K562 (cell line): Measurements from ENCODE around the gene CCDC85B. TPM values are rescaled to one million over a fixed set of nuclear protein-coding genes. Genes with fewer than 3 reads are reported as not detected.
A peak's percentile ranks its signal among the peaks of the same experiment; 100 is the strongest.

Experiments
- CC2D1A ChIP-seq: fragments of 450-650 bp; IDR thresholded peaks from 2 replicates; pipeline ENCODE4 v1.6.1; 2017; ENCODE audit warnings: mild to moderate bottlenecking
- CREM ChIP-seq: IDR thresholded peaks from 2 replicates; pipeline ENCODE4 v1.6.1; 2014; ENCODE audit warnings: antibody characterized with exemption, low read depth
- DMBX1 ChIP-seq: fragments of 250-450 bp; sonication (Bioruptor Pico); IDR thresholded peaks from 2 replicates; pipeline ENCODE4 v1.8.0; 2022; ENCODE audit warnings: inconsistent platforms, mild to moderate bottlenecking, moderate library complexity, borderline replicate concordance
- NFATC3 ChIP-seq: fragments of 450-650 bp; IDR thresholded peaks from 2 replicates; pipeline ENCODE4 v1.6.1; 2017; ENCODE audit warnings: mild to moderate bottlenecking
- NR4A1 ChIP-seq, 2 experiments: fragments of 250-450 bp in 1 of 2; fragments of 450-650 bp in 1 of 2; sonication (Bioruptor Pico) in 1 of 2; IDR thresholded peaks; 2 replicates each; pipeline versions ENCODE4 v1.4.0 to v1.6.1; 2016 to 2020; ENCODE audit warnings: mild to moderate bottlenecking in 2 of 2, missing compliant biosample characterization in 1 of 2, missing genetic modification characterization in 1 of 2, moderate library complexity in 1 of 2
- SMARCE1 ChIP-seq: fragments of 450-650 bp; IDR thresholded peaks from 2 replicates; pipeline ENCODE4 v1.7.1; 2016; ENCODE audit warnings: mild to moderate bottlenecking
- U2AF1 ChIP-seq: fragments of 200-400 bp; formaldehyde crosslinking; optimal IDR thresholded peaks from 2 replicates; pipeline ENCODE3; 2017; ENCODE audit warnings: mild to moderate bottlenecking, low read depth, low read length, moderate library complexity
- XRCC4 ChIP-seq: IDR thresholded peaks from one replicate; pipeline ENCODE4 v1.6.1; 2011; ENCODE audit not compliant: insufficient read depth, insufficient read length; ENCODE audit errors: extremely low read depth
- ZFP1 ChIP-seq: fragments of 450-650 bp; formaldehyde crosslinking; IDR thresholded peaks from 2 replicates; pipeline ENCODE4 v1.4.0; 2020; ENCODE audit warnings: mild to moderate bottlenecking, mixed read lengths
- ZNF583 ChIP-seq: fragments of 250-450 bp; sonication (Bioruptor Pico); IDR thresholded peaks from 2 replicates; pipeline ENCODE4 v1.4.0; 2020
- ZNF699 ChIP-seq: fragments of 250-450 bp; sonication (Bioruptor Pico); IDR thresholded peaks from 2 replicates; pipeline ENCODE4 v1.8.0; 2021; ENCODE audit warnings: mild to moderate bottlenecking, moderate library complexity; ENCODE audit not compliant: insufficient replicate concordance
- polyA plus RNA-seq, 8 experiments: library from polyadenylated mRNA; depleted of rRNA in 4 of 8; stranded (reverse) in 5 of 8; unstranded in 3 of 8; fragments of >200 nt; fragmentation: Nextera tagmentation in 2 of 8; fragmentation: Illumina TruSeq in 1 of 8; extraction: Ambion mirVana in 2 of 8; extraction: Trizol in 1 of 8; gene quantifications; 2 replicates each; pipeline versions ENCODE4 v1.2.1 to v1.2.3, GENCODE V29; 2011 to 2014; ENCODE audit warnings: inconsistent platforms in 1 of 8, missing spikeins in 1 of 8
- total RNA-seq, 7 experiments: library from RNA; depleted of rRNA in 6 of 7; stranded (reverse); fragments of >200 nt in 6 of 7; fragmentation: Illumina TruSeq in 2 of 7; extraction: Trizol in 2 of 7; gene quantifications; 2 replicates each; pipeline versions ENCODE4 v1.2.1 to v1.2.3, GENCODE V29; 2011 to 2021; ENCODE audit warnings: low replicate concordance in 1 of 7
- TF ChIP-seq, protein P1 (sequence below): sonication (generic); formaldehyde crosslinking; IDR thresholded peaks from 2 replicates; pipeline ENCODE4 v1.8.0; 2022; ENCODE audit warnings: missing genetic modification reagents, mild to moderate bottlenecking, moderate library complexity, borderline replicate concordance
- TF ChIP-seq, protein P2 (sequence below): sonication (generic); formaldehyde crosslinking; IDR thresholded peaks from 2 replicates; pipeline ENCODE4 v1.8.1; 2023; ENCODE audit warnings: mild to moderate bottlenecking, missing genetic modification reagents
- TF ChIP-seq, protein P3 (sequence below): fragments of 450-650 bp; IDR thresholded peaks from 2 replicates; pipeline ENCODE4 v1.7.1; 2018; ENCODE audit warnings: mild to moderate bottlenecking, low read depth; ENCODE audit not compliant: partially characterized antibody
- TF ChIP-seq, protein P4 (sequence below), 2 experiments: fragments of 200-800 bp in 1 of 2; sonication (Bioruptor generic) in 1 of 2; sonication (generic) in 1 of 2; formaldehyde crosslinking in 1 of 2; IDR thresholded peaks in 1 of 2; conservative IDR thresholded peaks in 1 of 2; 2 replicates each; pipeline versions ENCODE4 v1.5.0 to v1.6.1; 2016 to 2020; ENCODE audit warnings: missing compliant biosample characterization in 1 of 2, missing genetic modification characterization in 1 of 2, missing genetic modification reagents in 1 of 2
- TF ChIP-seq, protein P5 (sequence below): fragments of 450-650 bp; IDR thresholded peaks from 2 replicates; pipeline ENCODE4 v1.6.1; 2017; ENCODE audit warnings: antibody characterized with exemption, mild to moderate bottlenecking

The CCDC85B gene
- total and polyA plus RNA-seq, 9 of the 15 experiments (the other 6 are each of a cell fraction or from before 2014, with no cell fraction given): 0.14 to 138 (median 6.2) TPM

DNA sequence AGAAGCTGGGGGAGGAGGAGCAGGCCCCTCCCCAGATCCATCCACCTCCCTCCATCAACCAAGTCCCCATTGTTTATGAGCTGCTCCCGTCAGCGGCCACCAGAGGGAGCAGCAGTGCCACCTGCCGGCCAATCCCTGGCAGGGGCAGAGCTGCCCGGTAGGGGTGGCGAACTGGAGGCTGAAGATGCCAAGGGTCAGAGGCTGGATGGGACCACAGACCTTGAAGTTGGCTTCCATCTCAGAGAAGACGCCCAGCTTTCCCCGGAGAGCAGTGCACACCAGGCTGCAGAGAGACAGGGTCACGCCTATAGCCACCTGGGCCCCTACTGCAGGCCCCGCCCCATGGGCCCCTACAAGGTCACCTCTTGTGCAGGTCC is 5.8 kb upstream of the CCDC85B start (continued):
- TF ChIP-seq, protein P1, sequence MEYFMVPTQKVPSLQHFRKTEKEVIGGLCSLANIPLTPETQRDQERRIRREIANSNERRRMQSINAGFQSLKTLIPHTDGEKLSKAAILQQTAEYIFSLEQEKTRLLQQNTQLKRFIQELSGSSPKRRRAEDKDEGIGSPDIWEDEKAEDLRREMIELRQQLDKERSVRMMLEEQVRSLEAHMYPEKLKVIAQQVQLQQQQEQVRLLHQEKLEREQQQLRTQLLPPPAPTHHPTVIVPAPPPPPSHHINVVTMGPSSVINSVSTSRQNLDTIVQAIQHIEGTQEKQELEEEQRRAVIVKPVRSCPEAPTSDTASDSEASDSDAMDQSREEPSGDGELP (CRISPR knock-in tag): peak; percentile 80
- TF ChIP-seq DMBX1 (CRISPR knock-in tag): no peak
- TF ChIP-seq ZNF699: no peak
- TF ChIP-seq, protein P2, sequence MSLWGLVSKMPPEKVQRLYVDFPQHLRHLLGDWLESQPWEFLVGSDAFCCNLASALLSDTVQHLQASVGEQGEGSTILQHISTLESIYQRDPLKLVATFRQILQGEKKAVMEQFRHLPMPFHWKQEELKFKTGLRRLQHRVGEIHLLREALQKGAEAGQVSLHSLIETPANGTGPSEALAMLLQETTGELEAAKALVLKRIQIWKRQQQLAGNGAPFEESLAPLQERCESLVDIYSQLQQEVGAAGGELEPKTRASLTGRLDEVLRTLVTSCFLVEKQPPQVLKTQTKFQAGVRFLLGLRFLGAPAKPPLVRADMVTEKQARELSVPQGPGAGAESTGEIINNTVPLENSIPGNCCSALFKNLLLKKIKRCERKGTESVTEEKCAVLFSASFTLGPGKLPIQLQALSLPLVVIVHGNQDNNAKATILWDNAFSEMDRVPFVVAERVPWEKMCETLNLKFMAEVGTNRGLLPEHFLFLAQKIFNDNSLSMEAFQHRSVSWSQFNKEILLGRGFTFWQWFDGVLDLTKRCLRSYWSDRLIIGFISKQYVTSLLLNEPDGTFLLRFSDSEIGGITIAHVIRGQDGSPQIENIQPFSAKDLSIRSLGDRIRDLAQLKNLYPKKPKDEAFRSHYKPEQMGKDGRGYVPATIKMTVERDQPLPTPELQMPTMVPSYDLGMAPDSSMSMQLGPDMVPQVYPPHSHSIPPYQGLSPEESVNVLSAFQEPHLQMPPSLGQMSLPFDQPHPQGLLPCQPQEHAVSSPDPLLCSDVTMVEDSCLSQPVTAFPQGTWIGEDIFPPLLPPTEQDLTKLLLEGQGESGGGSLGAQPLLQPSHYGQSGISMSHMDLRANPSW: no peak
- TF ChIP-seq, protein P3, sequence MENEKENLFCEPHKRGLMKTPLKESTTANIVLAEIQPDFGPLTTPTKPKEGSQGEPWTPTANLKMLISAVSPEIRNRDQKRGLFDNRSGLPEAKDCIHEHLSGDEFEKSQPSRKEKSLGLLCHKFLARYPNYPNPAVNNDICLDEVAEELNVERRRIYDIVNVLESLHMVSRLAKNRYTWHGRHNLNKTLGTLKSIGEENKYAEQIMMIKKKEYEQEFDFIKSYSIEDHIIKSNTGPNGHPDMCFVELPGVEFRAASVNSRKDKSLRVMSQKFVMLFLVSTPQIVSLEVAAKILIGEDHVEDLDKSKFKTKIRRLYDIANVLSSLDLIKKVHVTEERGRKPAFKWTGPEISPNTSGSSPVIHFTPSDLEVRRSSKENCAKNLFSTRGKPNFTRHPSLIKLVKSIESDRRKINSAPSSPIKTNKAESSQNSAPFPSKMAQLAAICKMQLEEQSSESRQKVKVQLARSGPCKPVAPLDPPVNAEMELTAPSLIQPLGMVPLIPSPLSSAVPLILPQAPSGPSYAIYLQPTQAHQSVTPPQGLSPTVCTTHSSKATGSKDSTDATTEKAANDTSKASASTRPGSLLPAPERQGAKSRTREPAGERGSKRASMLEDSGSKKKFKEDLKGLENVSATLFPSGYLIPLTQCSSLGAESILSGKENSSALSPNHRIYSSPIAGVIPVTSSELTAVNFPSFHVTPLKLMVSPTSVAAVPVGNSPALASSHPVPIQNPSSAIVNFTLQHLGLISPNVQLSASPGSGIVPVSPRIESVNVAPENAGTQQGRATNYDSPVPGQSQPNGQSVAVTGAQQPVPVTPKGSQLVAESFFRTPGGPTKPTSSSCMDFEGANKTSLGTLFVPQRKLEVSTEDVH: peak; percentile 51
- TF ChIP-seq ZFP1 (CRISPR knock-in tag): no peak
- no peak for TF ChIP-seq U2AF1
- no peak for TF ChIP-seq NR4A1 (CRISPR knock-in tag; IDR thresholded peaks at IDR 0.05)
- no peak for TF ChIP-seq NR4A1 (tag; IDR thresholded peaks at IDR 0.05)
- TF ChIP-seq, protein P4, sequence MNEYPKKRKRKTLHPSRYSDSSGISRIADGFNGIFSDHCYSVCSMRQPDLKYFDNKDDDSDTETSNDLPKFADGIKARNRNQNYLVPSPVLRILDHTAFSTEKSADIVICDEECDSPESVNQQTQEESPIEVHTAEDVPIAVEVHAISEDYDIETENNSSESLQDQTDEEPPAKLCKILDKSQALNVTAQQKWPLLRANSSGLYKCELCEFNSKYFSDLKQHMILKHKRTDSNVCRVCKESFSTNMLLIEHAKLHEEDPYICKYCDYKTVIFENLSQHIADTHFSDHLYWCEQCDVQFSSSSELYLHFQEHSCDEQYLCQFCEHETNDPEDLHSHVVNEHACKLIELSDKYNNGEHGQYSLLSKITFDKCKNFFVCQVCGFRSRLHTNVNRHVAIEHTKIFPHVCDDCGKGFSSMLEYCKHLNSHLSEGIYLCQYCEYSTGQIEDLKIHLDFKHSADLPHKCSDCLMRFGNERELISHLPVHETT (CRISPR knock-in tag; conservative IDR thresholded peaks at IDR 0.05 in 1 of 2, IDR thresholded peaks at IDR 0.05 in 1 of 2): 0 out of 4 replicates have a peak, but pooled peaks of 1 of the 2 experiments have one; percentile 43
- 0 out of 2 replicates have a peak, but pooled peaks have one; percentile 70 for TF ChIP-seq CC2D1A
- peak; percentile 71 for TF ChIP-seq CREM
- TF ChIP-seq SMARCE1: no peak
- TF ChIP-seq XRCC4: no peak
- TF ChIP-seq, protein P5, sequence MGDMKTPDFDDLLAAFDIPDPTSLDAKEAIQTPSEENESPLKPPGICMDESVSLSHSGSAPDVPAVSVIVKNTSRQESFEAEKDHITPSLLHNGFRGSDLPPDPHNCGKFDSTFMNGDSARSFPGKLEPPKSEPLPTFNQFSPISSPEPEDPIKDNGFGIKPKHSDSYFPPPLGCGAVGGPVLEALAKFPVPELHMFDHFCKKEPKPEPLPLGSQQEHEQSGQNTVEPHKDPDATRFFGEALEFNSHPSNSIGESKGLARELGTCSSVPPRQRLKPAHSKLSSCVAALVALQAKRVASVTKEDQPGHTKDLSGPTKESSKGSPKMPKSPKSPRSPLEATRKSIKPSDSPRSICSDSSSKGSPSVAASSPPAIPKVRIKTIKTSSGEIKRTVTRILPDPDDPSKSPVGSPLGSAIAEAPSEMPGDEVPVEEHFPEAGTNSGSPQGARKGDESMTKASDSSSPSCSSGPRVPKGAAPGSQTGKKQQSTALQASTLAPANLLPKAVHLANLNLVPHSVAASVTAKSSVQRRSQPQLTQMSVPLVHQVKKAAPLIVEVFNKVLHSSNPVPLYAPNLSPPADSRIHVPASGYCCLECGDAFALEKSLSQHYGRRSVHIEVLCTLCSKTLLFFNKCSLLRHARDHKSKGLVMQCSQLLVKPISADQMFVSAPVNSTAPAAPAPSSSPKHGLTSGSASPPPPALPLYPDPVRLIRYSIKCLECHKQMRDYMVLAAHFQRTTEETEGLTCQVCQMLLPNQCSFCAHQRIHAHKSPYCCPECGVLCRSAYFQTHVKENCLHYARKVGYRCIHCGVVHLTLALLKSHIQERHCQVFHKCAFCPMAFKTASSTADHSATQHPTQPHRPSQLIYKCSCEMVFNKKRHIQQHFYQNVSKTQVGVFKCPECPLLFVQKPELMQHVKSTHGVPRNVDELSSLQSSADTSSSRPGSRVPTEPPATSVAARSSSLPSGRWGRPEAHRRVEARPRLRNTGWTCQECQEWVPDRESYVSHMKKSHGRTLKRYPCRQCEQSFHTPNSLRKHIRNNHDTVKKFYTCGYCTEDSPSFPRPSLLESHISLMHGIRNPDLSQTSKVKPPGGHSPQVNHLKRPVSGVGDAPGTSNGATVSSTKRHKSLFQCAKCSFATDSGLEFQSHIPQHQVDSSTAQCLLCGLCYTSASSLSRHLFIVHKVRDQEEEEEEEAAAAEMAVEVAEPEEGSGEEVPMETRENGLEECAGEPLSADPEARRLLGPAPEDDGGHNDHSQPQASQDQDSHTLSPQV: peak; percentile 73; the same call in 1 of the 2 replicates
- TF ChIP-seq ZNF583 (CRISPR knock-in tag): no peak
- TF ChIP-seq NFATC3: no peak
